ENCODE results near the gene FARP1.

FARP1 gene

GRCh38 chr13:98134901-98135300 is 8.0 kb upstream of the FARP1 start:
- no peak for DNase-seq

DNA sequence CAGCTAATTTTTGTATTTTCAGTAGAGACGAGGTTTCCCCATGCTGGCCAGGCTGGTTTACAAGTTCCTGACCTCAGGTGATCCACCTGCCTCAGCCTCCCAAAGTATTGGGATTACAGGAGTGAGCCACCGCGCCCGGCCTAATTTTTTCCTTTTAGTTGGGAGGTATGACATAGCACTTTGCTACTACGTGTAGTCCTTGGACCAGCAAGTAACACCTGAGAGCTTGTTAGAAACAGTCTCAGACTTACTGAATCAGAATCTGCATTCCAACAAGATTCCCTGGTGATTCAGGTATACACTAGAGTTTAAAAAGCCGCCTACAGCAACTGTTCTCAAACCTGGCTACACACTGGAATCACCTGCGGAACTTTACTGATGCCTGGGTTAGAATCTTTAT is 1.8 kb upstream of the FARP1 start:
- DNase-seq: no peak

GRCh38 chr13:98141509-98142379 is 1.1 kb upstream of the FARP1 start:
- no peak for DNase-seq

GRCh38 chr13:98143157-98143553 is 261 bp downstream of the FARP1 start:
- DNase-seq: no peak

GRCh38 chr13:98143601-98144026 is 720 bp downstream of the FARP1 start:
- DNase-seq: no peak

GRCh38 chr13:98144027-98144741 is 1.3 kb downstream of the FARP1 start:
- peak; percentile 21 for DNase-seq

GRCh38 chr13:98144801-98145350 is 2.0 kb downstream of the FARP1 start:
- DNase-seq: peak; percentile 19

DNA sequence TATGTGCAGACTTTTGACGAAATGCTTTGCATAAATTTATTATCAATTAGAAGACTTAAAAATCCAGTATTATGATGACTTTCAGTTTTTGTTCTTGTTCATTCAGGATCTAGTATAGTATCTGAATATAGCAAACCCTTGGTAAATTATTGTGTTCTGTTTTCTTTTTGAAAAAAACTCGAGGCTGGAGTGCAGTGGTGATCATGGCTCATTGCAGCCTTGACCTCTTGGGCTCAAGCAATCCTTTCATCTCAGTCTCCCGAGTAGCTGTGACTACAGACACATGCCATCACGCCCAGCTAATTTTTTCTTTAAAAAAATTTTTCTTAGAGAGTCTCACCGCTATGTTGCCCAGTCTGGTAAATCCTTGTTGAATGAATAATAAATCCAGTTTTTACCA is 4.6 kb downstream of the FARP1 start:
- DNase-seq: no peak

DNA sequence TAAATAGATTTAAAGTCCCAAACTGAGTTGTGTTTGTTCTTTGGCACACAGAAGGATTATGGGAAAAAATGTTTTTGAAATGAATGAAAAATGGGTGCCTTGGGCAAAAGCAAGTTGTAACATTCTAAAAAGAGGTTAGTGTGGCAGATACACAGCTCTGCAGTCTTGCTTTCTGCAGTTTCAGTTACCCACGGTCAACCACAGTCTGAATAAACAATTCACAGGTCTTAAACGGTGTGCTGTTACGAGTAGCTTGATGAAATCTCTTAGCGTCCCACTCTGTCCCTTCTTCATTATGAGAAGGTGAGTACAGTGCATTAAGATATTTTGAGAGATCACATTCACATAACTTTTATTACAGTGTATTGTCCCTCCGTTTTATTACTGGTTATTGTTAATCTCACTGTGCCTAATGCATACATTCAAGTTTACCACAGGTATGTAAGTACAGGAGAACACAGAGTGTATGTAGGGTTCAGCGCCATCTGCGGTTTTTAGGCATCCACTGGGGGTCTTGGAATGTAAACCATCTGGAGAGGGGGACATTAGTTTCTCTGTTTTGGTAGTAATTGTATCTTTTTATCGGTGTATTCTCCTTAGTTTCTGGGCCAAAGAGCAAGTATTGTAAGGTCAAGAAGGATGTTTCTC is 8.1 kb downstream of the FARP1 start:
- no peak for DNase-seq

GRCh38 chr13:98155475-98156109 is 12.7 kb downstream of the FARP1 start:
- no peak for DNase-seq

- DNase-seq: no peak
Measured at GRCh38 chr13:98156259-98156658, 13.4 kb downstream of the FARP1 start.

DNA sequence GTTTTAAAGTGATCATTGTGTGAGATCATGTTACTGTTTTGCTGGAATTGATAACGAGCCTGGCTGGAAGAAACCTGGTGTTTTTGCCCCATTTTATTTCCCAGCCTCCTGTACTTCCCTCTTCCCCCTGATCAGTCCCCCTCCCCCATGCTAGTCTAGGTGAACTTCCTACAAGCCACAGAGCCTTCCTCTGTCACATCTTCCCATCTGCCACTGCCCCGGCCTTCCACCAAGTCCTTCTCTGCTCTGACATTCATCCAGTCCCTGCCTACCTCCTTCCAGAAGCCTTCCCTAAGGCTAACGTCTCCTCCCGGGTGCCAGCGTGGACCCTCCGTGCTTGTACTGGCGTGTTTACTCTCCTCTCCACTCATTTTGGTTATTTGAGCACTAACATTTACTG is 14.3 kb downstream of the FARP1 start:
- DNase-seq: peak; percentile 7

DNA sequence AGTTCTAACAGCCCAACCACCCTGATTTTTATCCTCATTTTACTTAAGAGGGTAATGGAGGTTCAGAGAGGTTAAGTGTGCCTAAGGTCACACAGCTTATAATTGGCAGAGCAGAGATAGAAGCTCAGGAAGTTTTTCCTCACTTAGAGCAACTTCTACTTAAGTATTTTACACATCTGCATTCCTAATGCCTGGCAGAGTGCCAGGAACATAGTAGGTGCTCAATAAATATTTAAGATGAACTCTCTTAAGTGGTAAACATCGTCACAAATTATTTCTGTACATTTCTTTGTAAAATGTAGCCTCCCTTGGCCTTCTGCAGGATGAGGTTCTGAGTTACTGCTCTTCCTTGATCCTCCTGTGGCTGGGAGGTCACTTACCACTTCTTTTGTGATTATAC is 14.7 kb downstream of the FARP1 start:
- no peak for DNase-seq

DNA sequence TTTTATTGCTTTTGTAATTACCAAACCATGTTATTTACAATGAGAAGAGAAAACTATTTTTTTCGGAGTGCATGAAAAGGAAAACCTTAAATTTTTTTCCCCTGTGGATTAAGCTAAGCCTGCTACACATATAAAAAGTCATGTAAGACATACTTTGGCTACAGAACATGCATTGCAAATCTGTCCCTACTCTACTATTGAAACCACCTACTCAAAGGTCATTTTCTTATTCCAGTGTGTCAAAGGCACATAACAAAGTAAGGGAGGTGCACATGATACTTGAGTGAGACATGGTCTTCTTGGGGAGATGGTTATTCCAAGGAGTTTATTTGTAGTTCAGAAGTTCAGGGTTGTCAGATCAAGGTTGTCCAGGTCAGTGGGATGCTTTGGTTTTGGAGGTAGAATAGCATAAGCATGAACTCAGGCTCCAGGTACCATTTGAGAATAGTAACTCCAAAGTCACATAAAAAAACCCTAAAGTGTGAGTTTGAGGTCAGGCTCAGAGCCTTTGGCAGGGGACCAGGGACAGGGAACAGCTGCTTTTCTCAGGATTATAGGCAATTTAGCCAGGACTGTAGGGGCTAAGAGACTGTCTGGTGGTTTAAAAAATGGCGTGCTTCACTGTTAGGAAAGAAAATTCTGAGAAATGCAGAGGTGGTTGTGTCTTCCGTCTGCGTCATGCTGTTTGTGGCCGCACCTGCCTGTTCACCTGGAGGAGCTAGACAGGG is 15.4 kb downstream of the FARP1 start:
- DNase-seq: no peak

DNA sequence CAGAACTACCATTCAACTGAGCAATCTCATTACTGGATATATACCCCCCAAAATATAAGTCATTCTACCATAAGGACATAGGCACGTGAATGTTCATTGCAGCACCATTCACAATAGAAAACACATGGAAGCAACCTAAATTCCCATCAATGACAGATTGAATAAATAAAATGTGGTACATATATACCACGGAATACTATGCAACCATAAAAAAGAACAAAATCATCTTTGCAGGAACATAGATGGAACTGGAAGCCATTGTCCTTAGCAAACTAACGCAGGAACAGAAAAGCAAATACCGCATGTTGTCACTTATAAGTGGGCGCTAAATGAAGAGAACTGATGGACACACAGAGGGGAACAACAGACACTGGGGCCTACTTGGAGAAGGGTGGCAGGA is 20.0 kb downstream of the FARP1 start:
- DNase-seq: no peak

DNA sequence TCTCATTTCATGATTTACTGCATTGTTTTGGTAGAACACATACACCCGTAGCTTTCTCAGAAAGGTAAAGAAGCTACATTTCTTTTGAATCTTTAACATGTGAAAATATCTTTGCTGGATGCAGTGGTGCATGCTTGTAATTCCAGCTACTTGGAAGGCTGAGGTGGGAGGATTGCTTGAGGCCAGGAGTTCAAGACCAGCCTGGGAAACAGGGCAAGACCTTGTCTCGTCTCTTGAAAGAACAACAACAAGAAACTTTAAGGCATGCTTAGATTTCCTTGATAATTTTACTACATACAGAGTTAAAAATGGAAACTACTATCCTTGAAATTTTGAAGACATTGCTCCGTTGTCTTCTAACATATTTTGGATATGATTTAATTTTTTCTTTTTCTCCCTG is 26.4 kb downstream of the FARP1 start:
- no peak for DNase-seq

DNA sequence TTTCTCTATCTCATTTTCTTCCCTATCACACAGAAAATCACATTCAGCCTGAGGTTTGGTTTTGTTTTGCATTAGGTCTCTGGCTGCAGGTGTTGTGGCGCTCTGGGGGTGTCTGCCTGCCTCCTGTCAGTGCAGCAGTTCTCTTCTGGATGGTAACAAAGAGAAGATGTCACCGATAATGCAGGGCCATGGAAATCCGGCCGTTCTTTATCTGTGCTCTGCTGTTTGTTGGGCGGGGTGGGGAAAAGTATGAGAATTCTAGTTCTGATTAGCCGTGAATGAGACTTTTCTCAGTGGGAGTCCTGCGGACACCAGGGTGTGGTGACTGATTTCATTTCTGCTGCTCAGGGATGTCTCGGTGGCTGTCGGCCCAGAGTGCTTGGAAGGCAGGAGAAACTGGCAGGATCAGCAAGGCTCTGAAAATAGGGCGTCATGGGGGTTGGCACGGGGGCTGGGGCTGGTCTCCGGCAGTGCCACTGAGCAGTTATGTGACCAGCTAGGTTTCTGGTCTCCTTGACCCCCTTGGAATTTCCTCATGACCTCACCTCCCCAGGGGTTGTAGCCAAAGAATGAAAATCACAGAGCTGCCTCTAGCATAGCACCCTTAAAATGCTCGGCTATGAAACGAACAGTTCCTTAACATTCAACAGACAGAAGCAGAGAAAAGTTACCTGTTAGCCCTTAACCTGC is 29.2 kb downstream of the FARP1 start:
- no peak for DNase-seq

- DNase-seq: no peak
Measured at GRCh38 chr13:98172590-98173422, 29.9 kb downstream of the FARP1 start.

DNA sequence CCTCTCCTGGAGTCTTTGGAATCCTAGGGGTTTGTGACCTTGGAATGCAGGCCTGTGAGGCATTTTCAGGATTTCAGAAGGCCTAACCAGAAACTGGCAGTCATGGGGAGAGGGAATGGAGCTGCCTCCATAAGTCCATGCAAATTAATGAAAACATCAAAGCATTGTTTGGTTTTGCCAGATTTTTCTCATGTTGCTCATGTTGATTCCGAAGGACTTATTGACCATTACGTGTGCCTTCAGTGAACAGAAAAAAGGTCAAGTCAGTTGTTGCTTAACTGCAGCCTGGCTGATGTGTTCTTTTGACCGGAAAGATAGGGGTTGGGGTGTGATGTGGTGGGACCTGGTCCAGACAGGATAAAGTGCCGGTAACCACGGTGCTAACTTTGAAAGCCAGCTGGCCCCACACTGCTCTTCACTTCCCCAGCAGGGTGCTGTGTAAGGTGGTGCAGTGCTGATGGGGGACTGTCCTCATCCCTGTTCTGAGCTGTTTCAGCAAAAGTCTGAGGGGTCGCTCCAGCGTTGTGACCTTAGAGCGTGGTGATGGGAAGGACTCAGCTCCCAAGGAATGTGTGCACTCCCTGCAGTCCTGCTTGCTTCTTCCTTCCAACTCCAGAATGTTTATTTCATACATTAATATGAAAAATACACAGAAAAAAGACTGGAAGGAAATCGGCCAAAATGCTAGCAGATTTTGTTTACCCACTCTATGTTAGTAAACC is 30.7 kb downstream of the FARP1 start:
- no peak for DNase-seq

DNA sequence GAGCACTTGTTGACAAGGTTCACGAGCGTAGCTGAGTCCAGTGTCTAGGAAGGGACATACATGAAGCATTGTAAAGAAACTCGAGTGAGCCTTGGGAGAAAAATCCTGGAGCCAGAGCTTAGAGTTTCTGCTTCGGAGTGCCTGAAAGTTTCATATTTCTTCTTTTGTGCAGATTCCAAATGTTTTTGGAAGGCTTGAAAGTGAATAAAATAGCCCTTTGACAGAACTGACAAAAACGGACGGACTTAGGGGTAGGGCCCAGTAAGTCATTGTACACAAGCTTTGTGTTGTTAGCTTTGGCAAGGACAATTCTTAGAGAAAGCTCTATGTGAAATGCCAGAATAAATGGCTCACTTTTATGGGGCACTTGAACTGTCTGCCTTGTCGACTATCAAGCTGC is 31.4 kb downstream of the FARP1 start:
- DNase-seq: no peak

Measured in NCI-H2171 treated with DMSO at 0.1 percent for 48 hours (cell line).